Thyroid gland (tissue), 4 donors: Measurements from ENCODE around the gene LMTK3. TPM values are rescaled to one million over a fixed set of nuclear protein-coding genes. Genes with fewer than 3 reads are reported as not detected.

Source experiments
- DNase-seq, 2 donors: peaks; one replicate each; pipeline ENCODE4 v3.0.0-alpha.2; 2019
- H3K27ac ChIP-seq, 3 donors: fragments of 200-600 bp; sonication (generic); 1 replicate in 2 of 3; 2 replicates in 1 of 3; pipeline ENCODE4 v1.5.1; 2016 to 2019; ENCODE audit warnings: mild to moderate bottlenecking in 1 of 3, moderate library complexity in 1 of 3
- H3K27me3 ChIP-seq: fragments of 200-600 bp; sonication (generic); one replicate; pipeline ENCODE4 v1.5.1; 2019
- H3K36me3 ChIP-seq, 2 donors: fragments of 200-600 bp; sonication (generic); one replicate each; pipeline ENCODE4 v1.5.1; 2016 to 2019
- H3K4me1 ChIP-seq, 2 donors: fragments of 200-600 bp; sonication (generic); one replicate each; pipeline ENCODE4 v1.5.1; 2017 to 2019
- H3K4me3 ChIP-seq, 3 donors: fragments of 200-600 bp; sonication (generic); replicated peaks in 1 of 3; 1 replicate in 2 of 3; 2 replicates in 1 of 3; pipeline ENCODE4 v1.5.1; 2016; ENCODE audit warnings: mild to moderate bottlenecking in 1 of 3
- H3K9me3 ChIP-seq: fragments of 200-600 bp; sonication (generic); one replicate; pipeline ENCODE4 v1.5.1; 2017
- CTCF ChIP-seq, 6 experiments: fragments of 200-600 bp in 3 of 6; fragments of 450-650 bp in 3 of 6; sonication (generic) in 3 of 6; IDR thresholded peaks; one replicate each; pipeline ENCODE4 v1.5.1; 2016 to 2019; ENCODE audit warnings: antibody characterized with exemption in 6 of 6, mild to moderate bottlenecking in 2 of 6, inconsistent platforms in 1 of 6, moderate library complexity in 1 of 6
- POLR2A ChIP-seq, 2 donors: fragments of 450-650 bp; IDR thresholded peaks; one replicate each; pipeline ENCODE4 v1.6.1; 2017; ENCODE audit warnings: antibody characterized with exemption in 2 of 2, mild to moderate bottlenecking in 2 of 2, moderate library complexity in 1 of 2
- WGBS, 2 donors: methylation state at CpG; one replicate each; pipeline ENCODE4 v1.1.5; 2017; 5-methylcytosine and 5-hydroxymethylcytosine counted together
- intact Hi-C: fragments of 100-400 bp; cut with DNase I; formaldehyde crosslinking; loops from one replicate; pipeline ENCODE4 v1.15.1; 2023
- total RNA-seq, 4 donors: library from RNA; depleted of rRNA; stranded (reverse); fragments of >200 nt; gene quantifications; one replicate each; pipeline ENCODE4 v1.2.3, GENCODE V29; 2016

Gene LMTK3
- total RNA-seq, 4 donors from 2014 or later, result 3.0 to 7.1 (median 4.6) TPM

- peaks cover 3 to 9% of the 10 kb centered on the region in 2 donors for H3K4me1 ChIP-seq
- no peaks in the 10 kb centered on the region for H3K27me3 ChIP-seq
- TF ChIP-seq CTCF (IDR thresholded peaks at IDR 0.05) (no peak), POLR2A (IDR thresholded peaks at IDR 0.05) (no peak)
- H3K9me3 ChIP-seq, result no peaks in the 10 kb centered on the region
- WGBS, 2 donors, result 92 to 94% methylated on average over 7 of the region's 7 CpGs
- H3K36me3 ChIP-seq, result no peaks in the 10 kb centered on the region
- no peak overlapping the region for H3K27ac ChIP-seq
- H3K4me3 ChIP-seq, result no peak overlapping the region
- no peak for DNase-seq
- intact Hi-C loops, result loop anchor here (5.0 kb wide), 1 partner anchor 79 kb away; no protein-coding TSS in a partner anchor
Observed at GRCh38 chr19:48507911-48508439, 3.7 kb downstream of the LMTK3 start.

GRCh38 chr19:48506138-48506733 is 5.4 kb downstream of the LMTK3 start:
- no peaks in the 10 kb centered on the region for H3K36me3 ChIP-seq
- WGBS, 2 donors, result 70 to 93% methylated on average over 5 of the region's 5 CpGs
- H3K9me3 ChIP-seq, result no peaks in the 10 kb centered on the region
- no peak for DNase-seq
- no peak overlapping the region for H3K4me3 ChIP-seq
- TF ChIP-seq CTCF (IDR thresholded peaks at IDR 0.05) (peak in 5 of 6 experiments; percentile 16 to 70 (median 46)), POLR2A (IDR thresholded peaks at IDR 0.05) (no peak)
- no peaks in the 10 kb centered on the region for H3K27me3 ChIP-seq
- peaks cover 3 to 16% of the 10 kb centered on the region in 2 donors for H3K4me1 ChIP-seq
- intact Hi-C loops, result loop anchor here (5.0 kb wide), 1 partner anchor 81 kb away; no protein-coding TSS in a partner anchor
- H3K27ac ChIP-seq, result no peak overlapping the region

- WGBS, 2 donors, result 29 to 43% methylated on average over 15 to 27 of the region's 27 CpGs
- Histone ChIP-seq H3K9me3 (no peaks in the 10 kb centered on the region), H3K27me3 (no peaks in the 10 kb centered on the region), H3K4me3 (peak overlapping the region in 1 of 3 donors; percentile 20), H3K36me3 (no peaks in the 10 kb centered on the region), H3K27ac (peak overlapping the region in 2 of 3 donors; percentile 27 to 76), H3K4me1 (peaks cover 0 to 18% of the 10 kb centered on the region in 2 donors)
- intact Hi-C loops, result no loop called here
- TF ChIP-seq CTCF (IDR thresholded peaks at IDR 0.05) (no peak), POLR2A (IDR thresholded peaks at IDR 0.05) (peak in 1 of 2 donors; percentile 71)
- no peak for DNase-seq
Observed at GRCh38 chr19:48502350-48503018, 9.2 kb downstream of the LMTK3 start.

- H3K27ac ChIP-seq, result peak overlapping the region in 1 of 3 donors; percentile 76
- WGBS, 2 donors, result 7% methylated on average over 15 to 20 of the region's 20 CpGs
- H3K4me1 ChIP-seq, result peaks cover 0 to 20% of the 10 kb centered on the region in 2 donors
- peak overlapping the region in 1 of 3 donors; percentile 21 for H3K4me3 ChIP-seq
- TF ChIP-seq POLR2A (IDR thresholded peaks at IDR 0.05) (peak in 1 of 2 donors; percentile 43), CTCF (IDR thresholded peaks at IDR 0.05) (no peak)
- no peaks in the 10 kb centered on the region for H3K27me3 ChIP-seq
- H3K9me3 ChIP-seq, result no peaks in the 10 kb centered on the region
- peak; percentile 96 to 99 for DNase-seq
- H3K36me3 ChIP-seq, result no peaks in the 10 kb centered on the region
- intact Hi-C loops, result no loop called here
Observed at GRCh38 chr19:48501494-48502349, 9.9 kb downstream of the LMTK3 start.
